Adrenal gland (tissue), 12 donors: ENCODE data around the gene DGKA. TPM values are rescaled to one million over a fixed set of nuclear protein-coding genes. Genes with fewer than 3 reads are reported as not detected.
"Not testable (repeated sequence)": the region's sequence is repeated elsewhere in the genome, so short reads cannot be mapped to it uniquely, and the experiment has no call there.

Source experiments
- DNase-seq, 7 donors: peaks; one replicate each; pipeline ENCODE4 v3.0.0-alpha.2; 2019 to 2020
- H3K27ac ChIP-seq, 5 donors: fragments of 200-600 bp; sonication (generic) in 4 of 5; 1 replicate in 3 of 5; 2 replicates in 2 of 5; pipeline versions ENCODE4 v1.5.1 to v1.8.0; 2016 to 2020; ENCODE audit warnings: mild to moderate bottlenecking in 1 of 5
- H3K27me3 ChIP-seq: fragments of 200-600 bp; 2 replicates; pipeline ENCODE4 v1.8.0; 2021
- H3K36me3 ChIP-seq, 2 donors: fragments of 200-600 bp; replicated peaks in 1 of 2; 1 replicate in 1 of 2; 2 replicates in 1 of 2; pipeline versions ENCODE4 v1.5.1 to v1.8.0; 2018 to 2022
- H3K4me1 ChIP-seq, 2 donors: fragments of 200-600 bp; replicated peaks in 1 of 2; 1 replicate in 1 of 2; 2 replicates in 1 of 2; pipeline versions ENCODE4 v1.5.1 to v1.8.0; 2018 to 2021
- H3K4me3 ChIP-seq, 4 donors: fragments of 200-600 bp; sonication (generic) in 3 of 4; one replicate each; pipeline ENCODE4 v1.5.1; 2016 to 2018
- H3K9me3 ChIP-seq, 3 donors: fragments of 200-600 bp; sonication (generic) in 1 of 3; replicated peaks in 1 of 3; 1 replicate in 2 of 3; 2 replicates in 1 of 3; pipeline versions ENCODE4 v1.5.1 to v1.8.0; 2016 to 2021
- CTCF ChIP-seq, 6 experiments: fragments of 450-650 bp in 4 of 6; fragments of 200-600 bp in 2 of 6; sonication (generic) in 1 of 6; IDR thresholded peaks; 1 replicate in 5 of 6; 2 replicates in 1 of 6; pipeline versions ENCODE4 v1.5.1 to v1.8.0; 2016 to 2021; ENCODE audit warnings: antibody characterized with exemption in 6 of 6, mild to moderate bottlenecking in 2 of 6, moderate library complexity in 1 of 6
- POLR2A ChIP-seq, 2 donors: fragments of 450-650 bp; IDR thresholded peaks; one replicate each; pipeline ENCODE4 v1.6.1; 2017; ENCODE audit warnings: antibody characterized with exemption in 2 of 2, mild to moderate bottlenecking in 2 of 2, moderate library complexity in 1 of 2
- WGBS, 4 donors: extraction: QIAGEN DNeasy Blood & Tissue Kit in 2 of 4; methylation state at CpG; one replicate each; pipeline versions ENCODE4 v1.1.5 to v1.1.7; 2013 to 2017; 5-methylcytosine and 5-hydroxymethylcytosine counted together
- intact Hi-C, 2 donors: fragments of 100-400 bp; cut with DNase I; formaldehyde crosslinking; loops; one replicate each; pipeline versions ENCODE4 v1.14.1 to v1.15.0; 2022 to 2023
- polyA plus RNA-seq, 3 donors: library from polyadenylated mRNA; stranded (reverse); fragments of 200-250 nt in 2 of 3; fragments of 350-450 nt in 1 of 3; fragmentation: Illumina TruSeq in 1 of 3; extraction: RNeasy Lipid Tissue Mini Kit (QIAGEN cat#74804) in 1 of 3; gene quantifications; one replicate each; pipeline ENCODE4 v1.2.3, GENCODE V29; 2013 to 2014
- total RNA-seq, 9 donors: library from RNA; depleted of rRNA in 4 of 9; stranded (reverse); fragments of >200 nt in 4 of 9; fragments of 120-200 nt in 1 of 9; fragmentation: NEBNext Ultra II Directional in 1 of 9; extraction: Animal tissue kit (Norgen Biotek cat#: 25700) in 1 of 9; gene quantifications; one replicate each; pipeline versions ENCODE4 v1.1.0 to v1.2.4, GENCODE V29; 2013 to 2023
- donor health status: healthy with polysubstance abuse.
- donor health status: Bipolar disorder and iron deficiency.
- donor health status: DM: yes; HTN: yes; CAD: no.
- donor health status: DM: no; HTN: no; CAD: no.
- donor health status: DM: no; HTN: no; CAD: no.
- donor health status: DM: yes; HTN: yes; CAD: no.

DGKA gene
- total and polyA plus RNA-seq, 12 donors: 16.0 to 116 (median 34.2) TPM

GRCh38 chr12:55909513-55909884, 21.5 kb upstream of the DGKA start:
- intact Hi-C loops: no loop called here
- 29 to 51% (median 36%) methylated on average over 2 of the region's 2 CpGs for WGBS, 4 donors
- no peak for DNase-seq
- Histone ChIP-seq H3K4me3 (no peak overlapping the region), H3K27ac (peak overlapping the region in 2 of 5 donors; percentile 19 to 57), H3K27me3 (no peaks in the 10 kb centered on the region), H3K36me3 (peaks cover 0 to 3% of the 10 kb centered on the region in 2 donors), H3K4me1 (peaks cover 6 to 24% of the 10 kb centered on the region in 2 donors), H3K9me3 (no peaks in the 10 kb centered on the region)
- TF ChIP-seq POLR2A (IDR thresholded peaks at IDR 0.05) (no peak), CTCF (IDR thresholded peaks at IDR 0.05) (no peak)

- Histone ChIP-seq H3K27ac (no peak overlapping the region), H3K4me3 (no peak overlapping the region), H3K27me3 (no peaks in the 10 kb centered on the region), H3K36me3 (peaks cover 0 to 3% of the 10 kb centered on the region in 2 donors), H3K4me1 (peaks cover 6 to 35% of the 10 kb centered on the region in 2 donors), H3K9me3 (no peaks in the 10 kb centered on the region)
- 85 to 94% (median 90%) methylated on average over 4 of the region's 4 CpGs for WGBS, 4 donors
- intact Hi-C loops: no loop called here
- DNase-seq: no peak
- no peak for TF ChIP-seq POLR2A (IDR thresholded peaks at IDR 0.05)
- no peak for TF ChIP-seq CTCF (IDR thresholded peaks at IDR 0.05)
These were observed 18.1 kb upstream of the DGKA start for GRCh38 chr12:55912908-55913307.

- TF ChIP-seq POLR2A (IDR thresholded peaks at IDR 0.05) (no peak), CTCF (IDR thresholded peaks at IDR 0.05) (no peak)
- DNase-seq: no peak
- no peak overlapping the region for H3K27ac ChIP-seq
- no peak overlapping the region for H3K4me3 ChIP-seq
- peaks cover 0 to 24% of the 10 kb centered on the region in 2 donors for H3K4me1 ChIP-seq
- H3K27me3 ChIP-seq: no peaks in the 10 kb centered on the region
- intact Hi-C loops: no loop called here
- peaks cover 0 to 3% of the 10 kb centered on the region in 2 donors for H3K36me3 ChIP-seq
- 39 to 63% (median 58%) methylated on average over 3 of the region's 3 CpGs for WGBS, 4 donors
- H3K9me3 ChIP-seq: no peaks in the 10 kb centered on the region
These were observed 15.5 kb upstream of the DGKA start for GRCh38 chr12:55915482-55915859.

- H3K27ac ChIP-seq, H3K9me3 ChIP-seq, H3K27me3 ChIP-seq, intact Hi-C loops, H3K36me3 ChIP-seq, H3K4me3 ChIP-seq: not testable (repeated sequence)
- peak in 1 of 7 donors; percentile 20 for DNase-seq
- WGBS, 4 donors: 75 to 82% (median 77%) methylated on average over 3 of the region's 3 CpGs
- H3K4me1 ChIP-seq: peaks cover 0 to 35% of the 10 kb centered on the region in 2 donors
These were observed 11.9 kb upstream of the DGKA start for GRCh38 chr12:55919032-55919431.

- intact Hi-C loops: no loop called here
- peaks cover 6 to 37% of the 10 kb centered on the region in 2 donors for H3K4me1 ChIP-seq
- no peak overlapping the region for H3K27ac ChIP-seq
- H3K4me3 ChIP-seq: no peak overlapping the region
- WGBS, 4 donors: 78 to 95% (median 87%) methylated on average over 3 of the region's 3 CpGs
- TF ChIP-seq POLR2A (IDR thresholded peaks at IDR 0.05) (no peak), CTCF (IDR thresholded peaks at IDR 0.05) (no peak)
- H3K36me3 ChIP-seq: no peaks in the 10 kb centered on the region
- no peak for DNase-seq
- H3K9me3 ChIP-seq: no peaks in the 10 kb centered on the region
- no peaks in the 10 kb centered on the region for H3K27me3 ChIP-seq
These were observed 8.8 kb upstream of the DGKA start for GRCh38 chr12:55922126-55922525.

GRCh38 chr12:55923648-55924047, 7.3 kb upstream of the DGKA start:
- H3K36me3 ChIP-seq, H3K4me3 ChIP-seq, H3K9me3 ChIP-seq, intact Hi-C loops, H3K27me3 ChIP-seq, H3K27ac ChIP-seq: not testable (repeated sequence)
- DNase-seq: peak in 2 of 7 donors; percentile 22 to 40
- peaks cover 9 to 44% of the 10 kb centered on the region in 2 donors for H3K4me1 ChIP-seq
- 71 to 81% (median 78%) methylated on average over 9 of the region's 9 CpGs for WGBS, 4 donors
